ENCODE measurements around the gene EEF1AKMT3. TPM values are rescaled to one million over a fixed set of nuclear protein-coding genes. Genes with fewer than 3 reads are reported as not detected.

EEF1AKMT3 gene
- total RNA-seq, 1 donor from 2014 or later: 1.6 TPM

- intact Hi-C loops (cut with DNase I): no loop called here
- DNase-seq (ENCODE audit: low spot score): no peak
These were observed 51.7 kb downstream of the EEF1AKMT3 start for GRCh38 chr12:57823908-57824640.

GRCh38 chr12:57825451-57825850 is 53.0 kb downstream of the EEF1AKMT3 start:
- no peak for DNase-seq (ENCODE audit: low spot score)
- intact Hi-C loops (cut with DNase I): no loop called here

DNA sequence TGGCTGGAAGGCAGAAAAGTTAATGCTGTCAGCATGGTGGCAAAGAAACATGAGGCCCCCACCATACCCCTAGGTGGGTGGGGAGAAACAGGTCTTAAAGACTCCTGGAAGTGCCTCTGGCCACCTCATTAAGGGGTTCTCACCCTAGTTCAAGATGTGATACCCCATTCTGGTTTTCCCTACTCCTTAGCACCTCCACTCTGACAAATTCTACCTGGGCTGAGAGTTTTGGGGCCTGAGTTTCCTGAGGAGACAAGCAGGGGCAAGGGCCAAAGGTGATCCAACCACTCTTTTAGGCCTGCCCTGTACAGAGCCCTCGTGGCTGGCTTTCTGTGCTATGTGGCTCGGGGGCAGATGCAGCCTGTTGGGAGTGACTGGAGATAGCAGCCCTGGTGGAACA is 54.0 kb downstream of the EEF1AKMT3 start:
- DNase-seq (ENCODE audit: low spot score): no peak
- intact Hi-C loops (cut with DNase I): no loop called here

GRCh38 chr12:57826966-57827365 is 54.6 kb downstream of the EEF1AKMT3 start:
- intact Hi-C loops (cut with DNase I): no loop called here
- DNase-seq (ENCODE audit: low spot score): no peak

DNA sequence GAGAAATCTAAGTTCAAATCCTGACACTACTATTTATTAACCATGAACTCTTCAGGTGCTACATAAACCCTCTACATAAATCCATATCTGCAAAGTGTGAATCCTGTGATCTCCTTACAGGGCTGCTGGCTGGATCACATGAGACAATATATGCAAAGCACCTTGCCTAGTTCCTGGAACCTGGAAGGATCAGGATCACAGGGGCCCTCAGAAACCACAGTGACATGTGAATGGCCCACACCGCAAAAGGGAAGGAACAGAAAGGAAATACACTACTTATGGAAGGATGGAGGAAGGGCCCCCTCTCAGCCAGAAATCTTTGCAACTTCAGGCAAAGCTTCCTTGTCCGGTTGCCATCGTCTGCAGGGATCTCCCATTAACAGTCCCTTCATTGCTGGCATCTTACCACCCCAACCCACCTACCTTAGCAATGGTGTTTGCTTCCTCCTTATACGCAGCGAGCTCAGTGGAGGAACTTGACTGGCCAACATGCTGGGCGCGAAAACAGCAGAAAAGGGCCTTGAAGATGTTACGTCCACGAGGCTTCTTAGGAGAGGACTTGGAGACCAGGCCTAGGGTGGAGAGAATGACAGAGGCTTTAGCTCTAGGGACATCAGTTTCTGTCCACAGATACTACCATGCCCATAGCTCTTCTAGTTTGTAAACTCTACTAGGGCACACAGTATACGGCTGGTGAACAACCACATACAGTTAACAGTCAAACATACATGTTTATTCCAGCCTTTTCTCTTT is 56.8 kb downstream of the EEF1AKMT3 start:
- intact Hi-C loops (cut with DNase I): no loop called here
- DNase-seq (ENCODE audit: low spot score): no peak

- intact Hi-C loops (cut with DNase I): loop anchor here (2.0 kb wide), 2 partner anchors 28 to 66 kb away; no protein-coding TSS in a partner anchor
- DNase-seq (ENCODE audit: low spot score): no peak
These were observed 58.0 kb downstream of the EEF1AKMT3 start for GRCh38 chr12:57830393-57830792.

Small RNAs within 50 kb of the gene (microRNA-seq; reads per million reads assigned to microRNA genes)
- gene MIR26A2 (81.0 reads per million, percentile 55 among the genes with 10 or more reads in this experiment), gene MIR6759 (not detected)

Other genes with a start within 250 kb of the EEF1AKMT3 start
- 39.9 TPM for gene MBD6, start 249.8 kb upstream of the EEF1AKMT3 start, total RNA-seq
- 100 TPM for gene DCTN2, start 225.4 kb upstream of the EEF1AKMT3 start, total RNA-seq
- gene KIF5A, start 222.6 kb upstream of the EEF1AKMT3 start, total RNA-seq: 0.22 TPM
- gene PIP4K2C, start 181.4 kb upstream of the EEF1AKMT3 start, total RNA-seq: 17.9 TPM
- 31.0 TPM for gene DTX3, start 167.8 kb upstream of the EEF1AKMT3 start, total RNA-seq
- 15.0 TPM for gene ARHGEF25, start 161.2 kb upstream of the EEF1AKMT3 start, total RNA-seq
- gene B4GALNT1, start 139.4 kb upstream of the EEF1AKMT3 start, total RNA-seq: 11.1 TPM
- 133 TPM for gene OS9, start 78.5 kb upstream of the EEF1AKMT3 start, total RNA-seq
- gene AGAP2, start 33.9 kb upstream of the EEF1AKMT3 start, total RNA-seq: 6.1 TPM
- 25.1 TPM for gene TSPAN31, start 27.6 kb upstream of the EEF1AKMT3 start, total RNA-seq
- gene CDK4, start 20.3 kb upstream of the EEF1AKMT3 start, total RNA-seq: 46.3 TPM
- 13.1 TPM for gene MARCHF9, start 17.5 kb upstream of the EEF1AKMT3 start, total RNA-seq
- 0.24 TPM for gene CYP27B1, start 5.5 kb upstream of the EEF1AKMT3 start, total RNA-seq
- 13.3 TPM for gene METTL1, start 509 bp upstream of the EEF1AKMT3 start, total RNA-seq
- 47.7 TPM for gene TSFM, start 10.2 kb downstream of the EEF1AKMT3 start, total RNA-seq
- 3.5 TPM for gene AVIL, start 46.1 kb downstream of the EEF1AKMT3 start, total RNA-seq
- gene CTDSP2, start 74.1 kb downstream of the EEF1AKMT3 start, total RNA-seq: 89.2 TPM
- gene ATP23, start 169.0 kb downstream of the EEF1AKMT3 start, total RNA-seq: 6.2 TPM